GM12865 (cell line): ENCODE data around the gene SHC4.

Source experiments
- DNase-seq: peaks from one replicate; pipeline ENCODE4 v3.0.0; 2010; ENCODE audit warnings: low read depth
- H3K4me3 ChIP-seq: 2 replicates; pipeline ENCODE4 v1.5.1; 2011; ENCODE audit warnings: mild to moderate bottlenecking, low read depth, low read length, control low read depth
- TF ChIP-seq, protein P1 (sequence below): IDR thresholded peaks from 2 replicates; pipeline ENCODE4 v1.5.1; 2011; ENCODE audit warnings: low read length, control low read depth, low read depth, inconsistent platforms; ENCODE audit not compliant: insufficient read depth; ENCODE audit errors: missing control alignments

The SHC4 gene

DNA sequence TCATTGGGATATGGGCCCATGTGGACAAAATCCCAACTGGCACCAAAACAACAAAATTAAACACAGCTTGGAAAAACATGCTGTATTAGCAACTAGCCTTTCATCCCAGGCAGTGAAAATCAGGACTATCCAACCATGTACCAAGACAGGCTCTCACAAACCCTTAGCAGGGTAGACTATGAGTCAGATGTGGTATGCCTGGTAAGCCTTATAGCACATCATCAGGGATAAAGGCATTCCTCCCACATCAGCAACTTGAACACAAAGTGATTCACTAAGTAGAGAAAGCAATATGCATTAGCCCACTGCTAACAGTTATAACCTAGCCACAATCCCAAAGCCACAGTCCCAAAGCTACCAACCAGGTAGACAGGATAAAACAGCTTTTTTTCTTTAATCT lies 160.9 kb downstream of the SHC4 start:
- H3K4me3 ChIP-seq: no peak overlapping the region
- TF ChIP-seq, protein P1, sequence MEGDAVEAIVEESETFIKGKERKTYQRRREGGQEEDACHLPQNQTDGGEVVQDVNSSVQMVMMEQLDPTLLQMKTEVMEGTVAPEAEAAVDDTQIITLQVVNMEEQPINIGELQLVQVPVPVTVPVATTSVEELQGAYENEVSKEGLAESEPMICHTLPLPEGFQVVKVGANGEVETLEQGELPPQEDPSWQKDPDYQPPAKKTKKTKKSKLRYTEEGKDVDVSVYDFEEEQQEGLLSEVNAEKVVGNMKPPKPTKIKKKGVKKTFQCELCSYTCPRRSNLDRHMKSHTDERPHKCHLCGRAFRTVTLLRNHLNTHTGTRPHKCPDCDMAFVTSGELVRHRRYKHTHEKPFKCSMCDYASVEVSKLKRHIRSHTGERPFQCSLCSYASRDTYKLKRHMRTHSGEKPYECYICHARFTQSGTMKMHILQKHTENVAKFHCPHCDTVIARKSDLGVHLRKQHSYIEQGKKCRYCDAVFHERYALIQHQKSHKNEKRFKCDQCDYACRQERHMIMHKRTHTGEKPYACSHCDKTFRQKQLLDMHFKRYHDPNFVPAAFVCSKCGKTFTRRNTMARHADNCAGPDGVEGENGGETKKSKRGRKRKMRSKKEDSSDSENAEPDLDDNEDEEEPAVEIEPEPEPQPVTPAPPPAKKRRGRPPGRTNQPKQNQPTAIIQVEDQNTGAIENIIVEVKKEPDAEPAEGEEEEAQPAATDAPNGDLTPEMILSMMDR: no peak
- no peak for DNase-seq

DNA sequence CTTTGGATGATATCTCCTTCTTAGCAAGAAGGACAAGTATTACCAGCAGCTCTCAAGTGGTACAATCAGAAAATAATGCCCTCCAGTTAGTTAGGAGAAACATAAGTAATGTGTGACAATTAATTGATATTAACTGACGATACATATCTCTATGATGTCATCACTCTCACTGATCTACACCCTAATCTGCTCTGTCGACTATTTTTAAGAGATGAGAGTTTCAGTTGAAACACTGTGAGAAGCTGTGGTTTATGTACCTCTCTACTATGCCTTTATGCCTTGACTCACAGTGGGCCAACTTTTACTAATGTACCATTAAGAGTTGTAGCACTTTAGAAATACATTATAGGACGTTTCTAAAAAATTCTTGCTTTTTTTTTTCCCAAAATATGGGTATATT lies 161.5 kb downstream of the SHC4 start:
- DNase-seq: peak; percentile 14
- H3K4me3 ChIP-seq: no peak overlapping the region
- TF ChIP-seq, protein P1: no peak

DNA sequence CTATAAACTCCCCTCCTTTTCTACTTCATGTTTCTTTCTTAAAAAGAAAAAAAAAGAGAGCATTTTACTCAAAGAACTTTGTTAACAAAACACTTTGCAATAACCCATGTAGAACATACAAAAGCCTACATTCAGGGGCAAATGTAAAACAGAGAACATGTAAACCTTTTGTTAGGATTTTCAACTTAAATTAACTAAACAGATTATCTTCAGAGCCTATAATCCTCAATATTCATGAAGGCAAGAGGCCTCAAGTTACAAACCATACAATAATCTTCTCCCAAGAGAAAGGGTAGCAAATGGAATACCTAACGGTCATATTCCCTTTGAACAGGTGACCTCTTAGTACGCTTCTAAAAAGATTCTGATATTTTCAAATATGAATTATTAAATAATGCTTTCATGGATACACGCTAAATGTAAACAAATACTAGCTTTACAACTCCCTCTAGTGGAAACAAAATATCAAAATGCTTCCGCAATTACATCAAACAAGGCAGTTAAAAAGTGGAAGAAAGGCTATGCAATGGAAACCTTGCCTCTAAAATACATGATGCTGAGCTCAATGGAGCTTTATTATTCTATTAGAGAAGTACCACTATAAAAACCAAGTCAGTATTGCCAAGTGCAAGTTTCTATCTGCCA lies 162.8 kb downstream of the SHC4 start:
- TF ChIP-seq, protein P1: peak; percentile 11
- H3K4me3 ChIP-seq: no peak overlapping the region
- DNase-seq: peak; percentile 13

DNA sequence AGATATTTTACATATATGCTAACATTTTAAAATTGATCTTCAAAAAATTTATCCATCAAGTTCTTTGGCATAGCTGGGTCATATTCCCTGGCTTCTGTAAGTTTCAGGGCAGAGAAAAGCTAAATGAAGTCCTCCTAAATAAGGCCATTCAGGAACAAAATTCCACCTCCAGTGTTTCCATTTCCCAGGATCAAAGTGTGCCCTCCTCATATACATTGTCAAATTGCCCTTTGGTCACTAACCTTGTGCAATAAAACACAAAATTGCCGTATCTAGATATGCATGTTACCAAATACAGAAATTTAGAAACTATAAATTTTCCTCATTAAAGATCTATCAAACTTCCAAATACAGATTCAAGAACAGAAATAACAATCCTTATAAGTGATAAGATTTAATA lies 163.5 kb downstream of the SHC4 start:
- H3K4me3 ChIP-seq: no peak overlapping the region
- TF ChIP-seq, protein P1: no peak
- DNase-seq: no peak

DNA sequence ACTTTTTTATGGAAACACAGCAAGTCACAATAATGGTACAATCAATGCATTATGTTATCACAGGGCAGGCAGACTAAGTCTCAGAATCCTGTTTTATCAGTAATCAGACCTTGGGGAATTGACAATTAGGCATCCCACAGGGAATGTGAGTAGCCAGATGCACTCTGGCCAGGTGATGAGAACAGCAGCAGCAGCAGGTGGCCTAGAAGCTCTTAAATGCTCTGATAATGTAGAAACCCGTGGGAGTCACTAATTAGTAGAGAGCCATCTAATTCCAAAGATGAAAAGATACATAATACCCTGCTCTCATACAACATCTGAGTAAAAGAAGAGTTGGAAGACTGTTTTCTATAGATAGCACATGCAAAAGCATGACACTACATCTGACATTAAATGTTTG lies 165.4 kb downstream of the SHC4 start:
- TF ChIP-seq, protein P1: no peak
- H3K4me3 ChIP-seq: no peak overlapping the region
- DNase-seq: no peak

DNA sequence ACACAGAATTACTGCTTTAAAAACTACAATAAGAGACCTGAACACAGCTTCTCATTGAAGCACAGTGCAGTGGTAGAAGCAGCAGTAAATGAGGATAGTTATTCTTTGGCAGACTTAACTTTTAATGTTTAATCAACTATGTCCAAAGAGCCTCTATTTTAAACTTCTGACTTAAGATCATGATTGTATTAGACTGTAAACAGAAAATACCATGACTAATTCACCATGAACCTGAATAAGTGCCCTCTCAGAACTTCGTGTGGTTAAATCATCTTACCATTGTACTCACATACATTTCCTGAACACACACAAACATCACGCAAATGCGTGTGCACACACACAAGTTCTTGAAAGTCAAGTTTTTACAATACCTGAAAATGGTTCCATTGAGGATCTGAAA lies 166.8 kb downstream of the SHC4 start:
- TF ChIP-seq, protein P1: no peak
- peak; percentile 14 for DNase-seq
- H3K4me3 ChIP-seq: no peak overlapping the region

DNA sequence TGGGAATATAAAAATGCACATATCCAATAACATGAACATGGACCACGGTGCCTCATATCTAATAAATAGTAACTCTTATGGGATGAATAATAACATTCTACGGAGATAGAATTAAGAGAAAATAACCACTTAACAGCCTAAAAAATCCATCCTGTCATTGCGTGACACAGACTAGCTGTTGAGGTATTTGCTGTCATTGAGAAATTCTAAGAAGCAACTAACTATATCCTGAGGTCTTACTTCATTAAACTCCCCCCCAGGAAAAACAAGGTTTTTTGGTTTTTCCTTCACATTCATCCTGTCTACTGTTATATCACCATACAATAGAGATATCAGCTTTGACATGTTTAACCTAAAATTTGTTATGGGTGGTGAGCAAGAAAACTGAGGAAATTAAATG lies 167.2 kb downstream of the SHC4 start:
- DNase-seq: no peak
- TF ChIP-seq, protein P1: no peak
- H3K4me3 ChIP-seq: no peak overlapping the region
